C4-2B (cell line): Measurements from ENCODE around the gene MPZL2.
A peak's percentile ranks its signal among the peaks of the same experiment; 100 is the strongest.
"Not testable (repeated sequence)": the region's sequence is repeated elsewhere in the genome, so short reads cannot be mapped to it uniquely, and the experiment has no call there.

Experiments used
- H3K27ac ChIP-seq: fragments of 450-650 bp; 2 replicates; pipeline ENCODE4 v1.5.1; 2017
- ZFX ChIP-seq: fragments of 450-650 bp; IDR thresholded peaks from 2 replicates; pipeline ENCODE4 v1.6.1; 2017
- TF ChIP-seq, protein P1 (sequence below): fragments of 450-650 bp; conservative IDR thresholded peaks from 2 replicates; pipeline ENCODE4 v1.5.1; 2017; ENCODE audit warnings: mild to moderate bottlenecking

Gene MPZL2

DNA sequence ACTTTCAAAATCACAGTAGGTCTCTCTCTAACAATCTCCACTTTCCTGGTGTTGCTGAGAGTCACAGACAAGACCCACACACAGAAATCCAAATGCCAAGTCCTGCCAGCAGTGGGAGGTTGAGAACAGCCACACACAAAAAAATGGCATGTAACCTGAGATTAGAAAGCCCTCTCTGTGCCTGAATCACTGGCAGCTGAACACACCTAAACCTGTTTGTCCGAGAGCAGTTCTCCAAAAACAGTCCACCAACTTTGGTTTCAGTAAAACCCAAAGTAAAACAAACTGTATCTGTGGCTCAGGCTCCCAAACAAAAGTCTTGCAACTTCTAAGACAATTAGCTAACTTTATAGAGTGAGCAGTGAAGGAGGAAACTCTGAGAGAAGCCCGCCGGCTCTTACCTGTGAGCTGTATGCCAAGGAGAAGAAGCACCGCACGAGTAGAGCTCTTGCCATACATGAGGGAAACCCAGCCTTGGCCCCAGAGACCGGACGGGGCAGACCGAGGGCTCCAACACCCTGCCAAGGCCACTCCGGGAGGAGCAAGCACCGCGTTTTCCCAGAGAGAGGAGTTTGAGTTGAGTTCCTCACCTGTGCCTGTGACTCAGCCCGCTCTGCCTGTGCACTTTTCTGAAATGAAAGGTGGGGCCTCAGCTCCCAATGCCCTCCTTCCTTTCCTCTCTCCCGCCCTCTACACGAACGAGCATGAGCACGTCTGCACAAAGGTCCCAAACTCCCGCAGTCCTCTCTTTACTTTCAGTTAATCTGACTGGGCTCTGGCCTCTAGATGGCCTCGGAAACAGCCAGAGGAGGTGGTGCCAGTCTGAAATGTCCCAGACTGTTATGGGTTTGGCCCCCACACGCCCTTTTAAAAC, at the start of gene MPZL2:
MPZL2 (minus strand) TSS at position 603 of the 874 bp plus-strand sequence; CDS start at position 459, 144 bp downstream.
- peak within 1 kb of the TSS; percentile 85 for H3K27ac ChIP-seq

DNA sequence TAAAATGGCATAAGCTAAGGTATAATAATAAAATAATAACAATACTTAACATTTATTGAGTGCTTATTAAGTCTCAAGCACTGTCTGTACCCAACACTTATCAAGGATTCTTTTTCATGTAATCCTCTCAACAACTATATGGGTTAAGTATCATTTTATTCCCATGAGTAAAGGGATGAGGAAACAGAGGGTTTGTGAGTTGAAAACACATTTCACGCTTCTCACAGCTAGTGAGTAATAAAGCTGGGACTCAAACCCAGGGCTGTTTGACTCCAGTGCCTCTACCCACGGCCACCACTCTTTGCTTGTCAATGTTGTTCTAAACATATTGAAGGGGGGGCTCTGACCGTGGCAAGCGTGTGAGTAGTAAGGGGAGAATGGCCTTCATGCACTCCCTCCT, 49.1 kb upstream of the MPZL2 start:
- TF ChIP-seq, protein P1, sequence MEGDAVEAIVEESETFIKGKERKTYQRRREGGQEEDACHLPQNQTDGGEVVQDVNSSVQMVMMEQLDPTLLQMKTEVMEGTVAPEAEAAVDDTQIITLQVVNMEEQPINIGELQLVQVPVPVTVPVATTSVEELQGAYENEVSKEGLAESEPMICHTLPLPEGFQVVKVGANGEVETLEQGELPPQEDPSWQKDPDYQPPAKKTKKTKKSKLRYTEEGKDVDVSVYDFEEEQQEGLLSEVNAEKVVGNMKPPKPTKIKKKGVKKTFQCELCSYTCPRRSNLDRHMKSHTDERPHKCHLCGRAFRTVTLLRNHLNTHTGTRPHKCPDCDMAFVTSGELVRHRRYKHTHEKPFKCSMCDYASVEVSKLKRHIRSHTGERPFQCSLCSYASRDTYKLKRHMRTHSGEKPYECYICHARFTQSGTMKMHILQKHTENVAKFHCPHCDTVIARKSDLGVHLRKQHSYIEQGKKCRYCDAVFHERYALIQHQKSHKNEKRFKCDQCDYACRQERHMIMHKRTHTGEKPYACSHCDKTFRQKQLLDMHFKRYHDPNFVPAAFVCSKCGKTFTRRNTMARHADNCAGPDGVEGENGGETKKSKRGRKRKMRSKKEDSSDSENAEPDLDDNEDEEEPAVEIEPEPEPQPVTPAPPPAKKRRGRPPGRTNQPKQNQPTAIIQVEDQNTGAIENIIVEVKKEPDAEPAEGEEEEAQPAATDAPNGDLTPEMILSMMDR = no peak
- no peak for TF ChIP-seq ZFX
- H3K27ac ChIP-seq = no peak overlapping the region

More for the DNA sequence above, at the start of gene MPZL2:
- TF ChIP-seq ZFX = no peak
- TF ChIP-seq, protein P1 = peak; percentile 28

DNA sequence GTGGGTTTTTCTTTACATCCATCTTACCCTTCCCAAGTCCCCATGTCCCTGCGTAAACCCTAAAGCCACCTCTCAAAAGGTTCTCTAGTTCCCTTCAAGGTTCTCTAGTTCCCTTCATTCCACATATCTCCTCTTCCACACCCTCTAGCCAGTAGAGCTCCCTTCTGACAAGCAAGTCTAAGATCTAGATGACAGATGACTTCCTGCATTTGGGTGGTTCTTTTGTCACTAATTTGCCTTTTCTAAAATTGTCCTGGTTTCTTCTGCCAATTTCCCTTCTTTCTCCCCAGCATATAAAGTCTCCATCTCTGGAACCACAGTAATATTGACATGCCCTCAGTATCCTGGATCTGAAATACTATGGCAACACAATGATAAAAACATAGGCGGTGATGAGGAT, 48.2 kb upstream of the MPZL2 start:
- TF ChIP-seq ZFX = no peak
- TF ChIP-seq, protein P1 = no peak

DNA sequence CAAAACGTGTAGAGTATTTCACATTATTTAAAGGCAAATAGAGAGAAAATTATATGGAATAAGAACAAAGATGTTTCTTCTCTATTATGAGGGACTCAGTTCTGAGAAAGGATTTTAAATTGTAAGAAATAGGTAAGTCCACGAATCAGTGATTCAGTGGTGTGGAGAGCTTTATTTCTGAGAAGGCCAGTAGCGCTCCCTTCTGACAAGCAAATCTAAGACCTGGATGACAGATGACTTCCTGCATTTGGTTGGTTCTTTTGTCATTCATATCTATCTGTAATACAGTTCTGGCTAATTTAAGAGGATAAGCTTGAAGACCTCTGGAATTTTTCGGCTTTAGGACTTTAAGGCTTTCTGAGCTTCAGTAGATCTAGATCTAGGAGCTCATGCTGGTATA, 47.4 kb upstream of the MPZL2 start:
- no peak for TF ChIP-seq ZFX
- TF ChIP-seq, protein P1 = no peak
- no peak overlapping the region for H3K27ac ChIP-seq

More for the DNA sequence above, 48.2 kb upstream of the MPZL2 start:
- no peak overlapping the region for H3K27ac ChIP-seq

DNA sequence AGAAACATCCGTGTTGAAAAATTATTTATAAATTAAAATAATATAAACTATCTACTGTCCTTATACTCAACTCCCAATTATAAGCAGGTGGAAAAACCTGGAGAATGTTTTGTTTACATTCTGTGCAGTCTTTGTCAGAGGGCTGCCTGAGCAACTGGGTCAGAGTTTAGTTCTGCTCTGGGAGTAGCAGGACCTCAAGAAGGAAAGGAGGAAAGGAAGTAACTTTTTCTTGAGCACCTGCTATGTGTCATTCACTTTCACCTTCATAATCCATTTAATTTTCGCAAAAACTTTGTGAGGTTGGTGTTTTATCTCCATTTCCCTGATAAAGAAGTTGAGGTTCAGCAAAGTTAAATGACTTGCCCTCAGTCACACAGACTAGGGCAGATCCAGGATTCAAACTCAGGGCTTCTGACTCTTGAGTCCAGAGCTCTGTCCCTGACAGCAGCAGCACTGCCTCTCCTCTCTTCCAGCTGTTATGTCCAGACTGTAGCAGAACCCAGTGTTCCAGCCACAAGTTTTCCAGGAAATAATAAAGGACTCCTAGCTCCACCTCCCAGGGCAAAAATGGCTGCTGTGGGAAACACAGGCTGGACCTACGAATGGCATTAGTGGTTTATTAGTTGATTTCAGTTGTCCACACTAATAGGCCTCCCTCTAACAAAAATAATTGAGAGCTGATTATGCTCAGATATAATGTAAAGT, 46.8 kb upstream of the MPZL2 start:
- TF ChIP-seq ZFX = no peak
- TF ChIP-seq, protein P1 = no peak
- no peak overlapping the region for H3K27ac ChIP-seq

DNA sequence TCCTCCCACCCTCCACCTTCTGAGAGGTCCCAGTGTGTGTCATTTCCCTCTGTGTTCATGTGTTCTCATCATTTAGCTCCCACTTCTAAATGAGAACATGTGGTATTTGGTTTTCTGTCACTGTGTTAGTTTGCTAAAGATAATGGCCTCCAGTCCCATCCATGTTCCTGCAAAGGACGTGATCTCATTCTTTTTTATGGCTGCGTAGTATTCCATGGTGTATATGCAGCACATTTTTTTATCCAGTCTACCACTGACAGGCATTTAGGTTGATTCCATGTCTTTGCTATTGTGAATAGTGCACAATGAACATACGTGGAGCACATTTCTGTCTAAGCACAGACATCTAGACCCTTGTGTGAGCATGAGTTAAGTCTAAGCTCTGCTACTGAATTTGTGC, 46.2 kb upstream of the MPZL2 start:
- TF ChIP-seq, protein P1 = no peak
- no peak for TF ChIP-seq ZFX

DNA sequence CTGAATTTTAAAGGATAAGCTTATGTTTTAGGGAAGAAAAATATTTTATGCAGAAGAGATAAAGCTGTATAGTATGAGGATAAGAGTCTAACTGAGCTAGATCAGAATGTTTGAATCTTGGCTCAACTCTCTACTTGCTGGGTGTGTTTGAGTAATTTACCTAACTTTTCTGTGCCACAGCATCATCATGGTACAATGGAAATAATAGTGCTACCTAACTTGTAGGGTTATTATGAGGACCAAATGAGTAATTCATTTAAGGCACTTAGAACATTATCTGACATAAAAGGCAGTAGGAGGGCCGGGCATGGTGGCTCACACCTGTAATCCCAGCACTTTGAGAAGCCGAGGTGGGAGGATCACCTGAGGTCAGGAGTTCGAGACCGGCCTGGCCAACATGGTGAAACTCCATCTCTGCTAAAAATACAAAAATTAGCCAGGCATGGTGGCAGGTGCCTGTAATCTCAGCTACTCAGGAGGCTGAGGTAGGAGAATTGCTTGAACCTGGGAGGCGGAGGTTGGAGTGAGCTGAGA, 45.0 kb upstream of the MPZL2 start:
- H3K27ac ChIP-seq = not testable (repeated sequence)

More for the DNA sequence above, 46.2 kb upstream of the MPZL2 start:
- no peak overlapping the region for H3K27ac ChIP-seq
